AG04450 (cell line): Measurements from ENCODE around the gene CA6. TPM values are rescaled to one million over a fixed set of nuclear protein-coding genes. Genes with fewer than 3 reads are reported as not detected.
"Not testable (repeated sequence)": the region's sequence is repeated elsewhere in the genome, so short reads cannot be mapped to it uniquely, and the experiment has no call there.

Source experiments
- CTCF ChIA-PET: fragments of 300-600, 350-600 bp; formaldehyde crosslinking; extraction: SDS; loops from one replicate; lab custom pipeline; 2022; ENCODE audit warnings: antibody characterized with exemption, inconsistent platforms; lab: Charles Lee
- POLR2A ChIA-PET: fragments of 350-600 bp; formaldehyde crosslinking; extraction: SDS; loops from one replicate; lab custom pipeline; 2021; ENCODE audit warnings: antibody characterized with exemption, inconsistent platforms; lab: Yijun Ruan, JAX
- DNase-seq: peaks from one replicate; pipeline ENCODE4 v3.0.0-alpha.2; 2011; ENCODE audit warnings: low read depth, low spot score
- H3K27ac ChIP-seq: one replicate; pipeline ENCODE4 v1.5.1; 2012; ENCODE audit warnings: low read depth, low read length, control low read depth
- H3K27me3 ChIP-seq: one replicate; pipeline ENCODE4 v1.6.0; 2012; ENCODE audit warnings: low read length; ENCODE audit not compliant: control insufficient read depth, insufficient read depth
- H3K4me3 ChIP-seq: 2 replicates; pipeline ENCODE4 v1.5.1; 2011; ENCODE audit warnings: mild to moderate bottlenecking, low read depth, low read length, control low read depth
- H3K9me3 ChIP-seq: 2 replicates; pipeline ENCODE4 v1.5.1; 2012; ENCODE audit warnings: low read length; ENCODE audit not compliant: control insufficient read depth, insufficient read depth
- CTCF ChIP-seq: IDR thresholded peaks from 2 replicates; pipeline ENCODE4 v1.5.1; 2011; ENCODE audit warnings: low read depth, low read length, control low read depth, inconsistent platforms
- polyA plus RNA-seq: library from polyadenylated mRNA; depleted of rRNA; stranded (reverse); fragments of >200 nt; gene quantifications from 2 replicates; pipeline ENCODE4 v1.2.3, GENCODE V29; 2011

Gene CA6
- polyA plus RNA-seq, 1 experiment: not detected

DNA sequence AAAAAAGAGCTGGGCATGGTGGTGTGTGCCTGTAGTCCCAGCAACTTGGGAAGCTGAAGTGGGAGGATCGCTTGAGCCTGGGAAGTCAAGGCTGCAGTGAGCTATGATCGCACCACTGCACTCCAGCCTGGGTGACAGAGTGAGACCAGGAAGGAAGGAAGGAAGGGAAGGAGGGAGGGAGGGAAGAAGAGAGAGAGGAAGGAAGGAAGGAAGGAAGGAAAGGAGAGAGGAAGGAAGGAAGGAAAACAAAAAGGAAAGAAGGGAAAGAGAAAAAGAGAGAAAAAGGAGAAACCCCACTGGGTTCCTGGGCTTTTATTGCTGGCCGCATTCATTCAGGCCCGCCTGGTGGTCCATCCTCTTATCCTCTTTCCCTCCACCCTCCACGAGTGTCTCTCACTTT, 70.8 kb downstream of the CA6 start:
- DNase-seq: no peak
- no peak for TF ChIP-seq CTCF
- Histone ChIP-seq H3K27me3 (peaks cover 7% of the 10 kb centered on the region), H3K4me3 (no peak overlapping the region), H3K27ac (no peak overlapping the region), H3K9me3 (no peaks in the 10 kb centered on the region; the same call in 1 of the 2 replicates)
- POLR2A ChIA-PET: no interaction called here
- CTCF ChIA-PET: interaction anchor here (3.6 kb wide), 1 partner anchor 12 kb away, joined by 48 read pairs; no protein-coding TSS in a partner anchor

- ChIA-PET POLR2A (no interaction called here), CTCF (interaction anchor here (0.8 kb wide), 1 partner anchor 14 kb away, joined by 3 read pairs; no protein-coding TSS in a partner anchor)
- TF ChIP-seq CTCF: no peak
Observed at GRCh38 chr1:9018333-9018732, 72.7 kb downstream of the CA6 start.

GRCh38 chr1:9019896-9020295, 74.2 kb downstream of the CA6 start:
- H3K27ac ChIP-seq: no peak overlapping the region
- POLR2A ChIA-PET: no interaction called here

More at GRCh38 chr1:9018333-9018732, 72.7 kb downstream of the CA6 start:
- Histone ChIP-seq H3K27ac (no peak overlapping the region), H3K9me3 (no peaks in the 10 kb centered on the region; the same call in 1 of the 2 replicates), H3K4me3 (no peak overlapping the region), H3K27me3 (peaks cover 7% of the 10 kb centered on the region)
- DNase-seq: no peak

DNA sequence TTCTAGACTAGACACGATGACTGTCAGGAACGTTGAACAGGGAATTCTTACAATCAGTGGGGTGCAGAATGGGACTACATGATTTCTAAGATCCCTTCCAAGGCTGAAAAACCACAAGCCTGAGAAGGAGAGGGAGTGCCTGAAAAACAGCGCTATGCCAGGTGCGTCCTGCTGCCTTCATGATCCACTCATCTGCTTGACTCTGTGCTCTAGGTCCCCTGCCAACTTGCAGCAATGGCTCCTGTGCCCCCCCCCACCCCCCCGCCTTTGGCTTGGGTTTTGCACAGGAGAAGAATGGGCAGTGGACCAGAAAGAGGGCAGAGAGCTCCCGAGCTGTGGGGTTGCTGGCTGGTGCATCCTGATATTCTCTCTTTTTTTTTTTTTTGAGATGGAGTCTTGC, 74.6 kb downstream of the CA6 start:
- DNase-seq: no peak
- H3K4me3 ChIP-seq: no peak overlapping the region
- no peak for TF ChIP-seq CTCF
- H3K9me3 ChIP-seq: no peaks in the 10 kb centered on the region; the same call in 1 of the 2 replicates
- CTCF ChIA-PET: interaction anchor here (0.6 to 2.2 kb wide), 3 partner anchors 15 to 92 kb away, joined by 3 to 9 read pairs (median 7); no protein-coding TSS in a partner anchor
- H3K27me3 ChIP-seq: peaks cover 7% of the 10 kb centered on the region
- H3K27ac ChIP-seq: no peak overlapping the region
- POLR2A ChIA-PET: no interaction called here

More at GRCh38 chr1:9019896-9020295, 74.2 kb downstream of the CA6 start:
- DNase-seq: no peak
- Histone ChIP-seq H3K27me3 (peaks cover 7% of the 10 kb centered on the region), H3K4me3 (no peak overlapping the region), H3K9me3 (no peaks in the 10 kb centered on the region; the same call in 1 of the 2 replicates)
- CTCF ChIA-PET: interaction anchor here (0.6 to 2.2 kb wide), 3 partner anchors 15 to 92 kb away, joined by 3 to 9 read pairs (median 7); no protein-coding TSS in a partner anchor
- no peak for TF ChIP-seq CTCF

DNA sequence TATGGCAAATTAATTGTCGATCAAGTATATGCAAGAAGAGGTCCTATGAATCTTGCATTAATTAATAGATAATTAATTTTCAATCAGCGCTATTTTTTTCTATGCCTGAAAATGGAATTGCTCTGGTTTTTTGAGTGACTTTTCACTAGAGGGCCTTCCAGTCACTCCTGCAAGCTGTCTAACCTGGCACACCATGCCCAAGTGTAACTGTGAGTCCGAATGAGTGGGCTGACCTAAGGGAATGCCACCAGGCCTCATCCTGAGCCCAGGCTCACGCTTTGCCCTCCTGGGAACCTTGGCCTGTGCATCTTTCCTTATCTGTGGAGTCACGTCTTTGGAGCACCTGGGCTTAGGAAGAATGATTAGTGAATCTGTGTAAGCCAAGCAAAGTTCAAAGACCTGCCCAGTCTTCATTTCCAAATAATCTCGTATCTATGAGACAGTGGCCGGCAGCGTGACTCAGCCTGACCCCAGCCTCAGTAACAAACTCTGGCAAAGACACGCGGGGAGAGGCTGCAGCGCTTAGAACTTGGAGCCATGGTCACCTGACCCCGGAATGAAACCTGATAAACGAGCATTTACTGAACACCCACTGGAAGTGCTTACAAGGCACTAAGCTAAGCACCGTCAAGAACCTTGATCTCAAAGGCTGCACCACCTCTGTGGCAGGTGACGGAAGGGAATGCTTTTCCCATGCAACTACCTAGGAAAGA, 76.5 kb downstream of the CA6 start:
- H3K27me3 ChIP-seq: peaks cover 11% of the 10 kb centered on the region
- DNase-seq, POLR2A ChIA-PET, H3K27ac ChIP-seq, H3K4me3 ChIP-seq, H3K9me3 ChIP-seq: not testable (repeated sequence)
- CTCF ChIA-PET: interaction anchor here (1.8 kb wide), 1 partner anchor 17 kb away, joined by 9 read pairs; no protein-coding TSS in a partner anchor
